Skin of body (tissue), 2 donors: ENCODE measurements around the gene MYO16. TPM values are rescaled to one million over a fixed set of nuclear protein-coding genes. Genes with fewer than 3 reads are reported as not detected.

Source experiments
- DNase-seq: peaks from one replicate; lab custom pipeline; 2025; lab: John Stamatoyannopoulos, UW
- total RNA-seq: library from RNA; depleted of rRNA; stranded (reverse); fragments of >200 nt; gene quantifications from one replicate; pipeline ENCODE4 v1.2.3, GENCODE V29; 2014

MYO16 gene
- total RNA-seq, 1 donor from 2014 or later: 1.7 TPM

GRCh38 chr13:108662528-108662927, 33.1 kb downstream of the MYO16 start:
- no peak for DNase-seq

GRCh38 chr13:108663710-108664109, 34.3 kb downstream of the MYO16 start:
- no peak for DNase-seq

- DNase-seq: no peak
These were observed 37.8 kb downstream of the MYO16 start for GRCh38 chr13:108667205-108667604.

GRCh38 chr13:108669381-108669780, 40.0 kb downstream of the MYO16 start:
- DNase-seq: no peak

DNA sequence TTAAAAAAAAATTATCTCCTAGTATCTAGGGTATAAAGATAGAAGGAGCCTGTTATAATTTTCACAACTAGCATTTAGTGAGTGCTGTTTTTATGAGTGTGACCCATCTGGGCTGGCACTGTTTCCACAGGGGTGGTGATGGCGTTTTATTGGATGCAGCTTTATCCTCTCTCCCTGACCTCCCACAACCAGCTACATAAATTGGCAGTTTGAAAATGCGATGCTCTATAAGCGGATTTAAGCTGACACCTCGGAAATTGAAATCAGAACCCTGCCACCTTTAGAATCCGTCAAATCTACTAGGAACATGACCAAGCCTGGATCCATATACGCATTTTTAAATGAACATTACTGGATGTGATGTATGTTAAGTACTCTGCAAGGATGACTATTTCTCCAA, 44.9 kb downstream of the MYO16 start:
- DNase-seq: no peak

DNA sequence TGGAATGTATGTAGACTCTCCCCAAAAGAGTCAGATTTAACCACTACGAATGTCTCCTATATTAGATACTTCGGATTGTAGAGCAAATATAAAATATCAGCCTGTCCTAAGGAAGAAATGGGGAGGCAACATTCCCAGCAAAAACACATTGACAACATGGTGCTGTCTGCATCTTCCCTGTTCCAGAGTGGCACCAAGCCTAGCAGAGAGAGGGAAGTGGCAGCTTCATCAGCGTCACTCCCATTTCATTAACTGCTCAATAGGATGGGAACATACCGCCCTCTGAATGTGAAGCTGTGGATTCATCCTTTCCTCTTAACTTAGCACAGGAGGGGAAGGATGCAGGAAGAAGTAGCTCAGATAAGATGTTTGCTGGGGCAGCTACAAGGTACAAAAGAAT, 45.4 kb downstream of the MYO16 start:
- no peak for DNase-seq

DNA sequence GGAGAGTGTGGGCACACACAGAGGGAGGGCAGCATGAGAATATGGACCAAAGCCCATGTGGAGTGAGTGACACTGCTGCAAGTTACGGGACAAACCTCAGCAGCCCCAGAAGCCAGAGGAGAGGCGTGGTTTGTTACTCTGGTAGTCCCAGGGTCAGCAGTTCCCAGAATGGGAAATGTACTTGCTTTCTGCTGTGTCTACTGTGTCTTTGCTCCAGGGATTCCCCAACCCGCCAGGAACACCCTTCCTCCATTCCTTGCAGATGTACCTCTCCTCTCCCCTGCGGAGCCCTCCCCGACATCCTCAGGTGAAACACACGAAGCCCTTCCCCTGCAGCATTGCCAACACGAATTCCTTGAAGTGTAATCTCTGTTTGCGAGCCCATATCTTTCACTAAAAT, 47.2 kb downstream of the MYO16 start:
- DNase-seq: no peak

DNA sequence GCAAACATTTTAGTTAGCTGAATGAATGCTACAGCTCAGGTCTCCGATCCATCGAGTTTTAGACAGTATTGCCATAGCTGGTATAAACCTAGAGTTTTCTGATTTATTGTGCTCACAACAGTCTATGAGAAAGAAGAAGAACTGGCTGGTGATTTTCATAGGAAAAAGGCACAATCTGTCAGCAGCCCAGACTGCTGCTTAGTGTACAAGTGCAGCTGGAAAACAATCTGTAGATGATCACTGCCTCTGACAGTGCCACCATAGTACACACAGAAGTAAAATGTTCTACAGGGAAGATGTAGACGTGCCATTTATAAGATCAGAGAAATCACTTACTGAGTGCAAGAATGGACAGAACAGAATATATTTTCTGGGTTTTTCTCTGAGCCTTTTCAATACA, 48.4 kb downstream of the MYO16 start:
- DNase-seq: no peak

GRCh38 chr13:108680011-108680410, 50.6 kb downstream of the MYO16 start:
- DNase-seq: peak; percentile 26

GRCh38 chr13:108681986-108682575, 52.7 kb downstream of the MYO16 start:
- no peak for DNase-seq

GRCh38 chr13:108682714-108683113, 53.3 kb downstream of the MYO16 start:
- DNase-seq: no peak

- DNase-seq: no peak
These were observed 56.6 kb downstream of the MYO16 start for GRCh38 chr13:108686027-108686426.

DNA sequence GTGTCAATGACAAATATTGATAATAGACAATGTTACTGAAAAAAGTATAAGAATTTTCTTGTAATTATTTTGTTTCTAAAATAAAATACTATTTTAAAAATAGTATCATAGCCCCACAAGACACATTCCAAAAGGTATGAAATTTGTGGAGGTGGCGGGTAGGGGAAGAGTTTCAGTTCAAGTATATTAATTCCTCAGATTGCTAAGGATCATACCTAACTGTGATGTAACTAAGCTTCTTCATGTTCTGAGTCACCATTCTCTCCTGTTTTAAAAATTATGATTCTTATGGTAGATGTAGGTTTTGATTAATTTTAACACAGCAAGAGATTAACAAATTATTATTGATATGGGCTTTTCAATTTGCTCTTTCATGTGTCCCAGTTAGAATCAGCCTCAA, 61.3 kb downstream of the MYO16 start:
- DNase-seq: no peak

- DNase-seq: no peak
These were observed 71.2 kb downstream of the MYO16 start for GRCh38 chr13:108700422-108701170.

DNA sequence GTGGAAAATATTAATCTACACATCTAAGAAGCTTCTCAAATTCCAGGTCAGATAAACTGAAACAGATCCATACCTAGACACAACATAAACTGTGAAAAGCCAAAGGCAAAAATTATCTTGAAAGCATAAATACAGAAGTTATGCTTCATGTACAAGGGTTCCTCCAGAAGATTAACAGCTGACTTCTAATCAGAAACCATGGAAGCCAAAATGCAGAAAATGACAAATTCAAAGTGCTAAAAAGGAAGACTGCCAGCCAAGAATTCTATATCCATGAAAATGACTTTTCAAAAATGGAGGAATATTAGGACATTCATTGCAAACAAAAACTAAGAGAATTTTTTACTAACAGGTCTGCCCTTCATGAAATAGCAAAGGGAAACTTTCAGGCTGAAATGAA, 72.8 kb downstream of the MYO16 start:
- no peak for DNase-seq

GRCh38 chr13:108705031-108705430, 75.6 kb downstream of the MYO16 start:
- no peak for DNase-seq

DNA sequence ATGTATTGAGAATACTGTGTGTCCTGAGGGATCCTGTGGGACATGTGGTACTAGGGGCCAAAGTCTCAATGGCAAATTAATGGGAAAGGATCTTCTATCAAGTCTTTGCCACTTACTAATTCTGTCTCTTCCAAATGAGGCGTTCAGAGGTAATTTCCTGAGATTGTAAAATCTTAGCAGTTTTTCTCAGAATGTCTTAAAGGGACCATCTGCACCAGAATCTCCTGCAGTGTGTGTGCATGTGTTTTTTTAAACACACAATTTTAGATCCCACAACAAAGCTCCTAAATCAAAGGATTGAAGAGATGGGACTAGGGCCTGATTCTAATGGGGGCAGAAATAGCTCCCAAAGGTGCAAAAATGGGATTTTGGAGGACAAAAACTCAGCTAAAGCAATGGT, 78.2 kb downstream of the MYO16 start:
- DNase-seq: no peak

GRCh38 chr13:108708921-108709320, 79.5 kb downstream of the MYO16 start:
- peak; percentile 71 for DNase-seq

DNA sequence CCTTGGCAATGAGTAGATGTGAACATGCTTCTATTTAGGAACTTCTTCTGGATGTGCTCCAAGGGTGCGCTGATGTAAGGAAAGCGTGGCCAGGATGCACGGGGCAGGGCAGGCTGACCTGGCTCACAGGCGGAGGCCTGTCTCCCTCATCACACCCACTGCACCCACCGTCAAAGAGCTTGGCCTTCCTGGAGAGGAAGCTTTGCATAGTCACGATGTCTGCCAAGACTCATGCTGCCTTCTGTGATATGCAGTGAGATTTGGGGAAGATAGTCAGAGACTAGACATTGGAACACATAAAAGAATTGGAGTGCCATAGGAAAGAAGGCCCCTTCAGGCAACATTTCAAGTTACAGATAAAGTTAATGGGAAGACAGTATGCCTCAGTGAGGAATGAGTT, 82.0 kb downstream of the MYO16 start:
- DNase-seq: no peak

DNA sequence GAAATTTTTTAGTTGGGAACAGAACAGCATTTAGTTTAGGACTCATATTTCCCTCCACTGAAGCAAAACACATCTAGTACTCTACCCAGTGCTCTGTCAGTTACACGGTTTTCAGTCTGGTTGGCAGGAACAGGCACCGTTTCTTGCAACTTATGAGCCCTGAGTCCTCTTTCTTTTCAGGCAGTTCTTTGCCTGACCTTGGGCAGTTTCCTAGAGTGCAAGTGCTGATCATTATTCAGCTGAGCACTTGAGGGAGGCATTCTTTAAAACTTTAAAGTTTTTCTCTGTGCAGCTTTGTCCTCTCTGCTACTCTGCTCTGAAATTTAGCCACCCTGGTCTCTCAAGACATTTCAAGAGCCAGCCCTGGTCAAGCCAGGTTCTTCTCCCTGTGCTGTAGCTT, 96.1 kb downstream of the MYO16 start:
- no peak for DNase-seq

- no peak for DNase-seq
These were observed 99.0 kb downstream of the MYO16 start for GRCh38 chr13:108728370-108728769.

DNA sequence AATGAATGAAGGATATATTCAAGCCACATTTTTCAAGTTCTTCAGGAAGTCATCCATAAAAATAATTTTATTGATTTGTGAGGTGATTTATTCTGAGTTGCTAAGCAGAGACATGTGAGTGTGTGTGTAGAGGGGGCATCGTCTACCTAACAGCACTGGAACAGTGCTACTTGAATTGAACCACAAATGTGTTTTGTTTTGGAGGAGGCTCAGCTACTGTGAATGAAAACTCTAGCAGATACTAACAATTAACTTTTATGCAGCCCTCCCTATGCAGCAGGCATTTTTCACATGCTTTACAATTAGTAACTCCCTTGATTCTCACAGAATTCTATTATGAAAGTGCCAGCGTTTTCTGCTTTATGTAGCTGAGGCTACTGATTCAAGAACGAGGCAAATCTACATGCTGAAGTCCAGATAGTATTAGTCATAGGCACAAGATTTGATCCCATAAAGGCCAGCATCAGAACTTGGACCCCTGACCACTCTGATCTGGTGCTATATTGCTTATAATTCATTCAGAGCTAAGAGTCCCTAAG, 103.7 kb downstream of the MYO16 start:
- no peak for DNase-seq

DNA sequence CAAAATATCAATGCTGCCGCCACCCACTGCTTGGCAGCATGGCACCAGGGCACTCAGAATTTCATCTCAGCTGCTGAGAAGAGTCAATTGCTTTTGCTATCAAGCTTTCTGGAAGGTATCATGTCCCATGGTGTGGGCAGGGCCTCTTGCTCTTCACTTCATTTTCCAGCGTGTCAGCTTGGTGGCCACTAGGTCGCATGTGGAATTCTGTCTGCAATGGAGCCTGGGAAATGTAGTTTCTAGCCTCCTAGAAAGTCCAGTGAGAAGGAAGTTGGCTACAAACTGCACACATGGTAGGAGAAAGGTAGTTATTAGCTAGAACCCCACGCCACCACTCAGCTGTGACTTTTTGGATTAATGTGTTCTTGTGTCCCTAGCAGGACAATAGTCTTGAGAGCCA, 105.3 kb downstream of the MYO16 start:
- DNase-seq: no peak
